Adrenal gland (tissue), 5 donors: ENCODE data around the gene TAF12.

ENCODE experiments used
- POLR2A ChIP-seq, 2 donors: fragments of 450-650 bp; IDR thresholded peaks; one replicate each; pipeline ENCODE4 v1.6.1; 2017; ENCODE audit warnings: antibody characterized with exemption in 2 of 2, mild to moderate bottlenecking in 2 of 2, moderate library complexity in 1 of 2
- TF ChIP-seq, protein P1 (sequence below), 6 experiments: fragments of 450-650 bp in 4 of 6; fragments of 200-600 bp in 2 of 6; sonication (generic) in 1 of 6; IDR thresholded peaks; 1 replicate in 5 of 6; 2 replicates in 1 of 6; pipeline versions ENCODE4 v1.5.1 to v1.8.0; 2016 to 2021; ENCODE audit warnings: antibody characterized with exemption in 6 of 6, mild to moderate bottlenecking in 2 of 6, moderate library complexity in 1 of 6
- donor health status: DM: no; HTN: no; CAD: no.

DNA sequence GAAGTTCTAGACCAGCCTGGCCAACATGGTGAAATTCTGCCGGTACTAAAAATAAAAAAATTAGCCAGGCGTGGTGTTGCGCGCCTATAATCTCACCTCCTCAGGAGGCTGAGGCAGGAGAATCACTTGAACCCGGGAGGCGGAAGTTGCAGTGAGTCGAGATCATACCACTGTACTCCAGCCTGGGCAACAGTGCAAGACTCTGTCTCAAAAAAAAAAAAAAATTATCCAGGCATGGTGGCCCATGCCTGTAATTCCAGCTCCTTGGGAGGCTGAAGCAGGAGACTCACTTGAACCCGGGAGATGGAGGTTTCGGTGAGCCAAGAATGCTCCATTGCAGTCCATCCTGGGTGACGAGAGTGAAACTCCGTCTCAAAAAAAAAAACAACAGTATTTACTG lies 69.3 kb downstream of the TAF12 start:
- TF ChIP-seq, protein P1, sequence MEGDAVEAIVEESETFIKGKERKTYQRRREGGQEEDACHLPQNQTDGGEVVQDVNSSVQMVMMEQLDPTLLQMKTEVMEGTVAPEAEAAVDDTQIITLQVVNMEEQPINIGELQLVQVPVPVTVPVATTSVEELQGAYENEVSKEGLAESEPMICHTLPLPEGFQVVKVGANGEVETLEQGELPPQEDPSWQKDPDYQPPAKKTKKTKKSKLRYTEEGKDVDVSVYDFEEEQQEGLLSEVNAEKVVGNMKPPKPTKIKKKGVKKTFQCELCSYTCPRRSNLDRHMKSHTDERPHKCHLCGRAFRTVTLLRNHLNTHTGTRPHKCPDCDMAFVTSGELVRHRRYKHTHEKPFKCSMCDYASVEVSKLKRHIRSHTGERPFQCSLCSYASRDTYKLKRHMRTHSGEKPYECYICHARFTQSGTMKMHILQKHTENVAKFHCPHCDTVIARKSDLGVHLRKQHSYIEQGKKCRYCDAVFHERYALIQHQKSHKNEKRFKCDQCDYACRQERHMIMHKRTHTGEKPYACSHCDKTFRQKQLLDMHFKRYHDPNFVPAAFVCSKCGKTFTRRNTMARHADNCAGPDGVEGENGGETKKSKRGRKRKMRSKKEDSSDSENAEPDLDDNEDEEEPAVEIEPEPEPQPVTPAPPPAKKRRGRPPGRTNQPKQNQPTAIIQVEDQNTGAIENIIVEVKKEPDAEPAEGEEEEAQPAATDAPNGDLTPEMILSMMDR (IDR thresholded peaks at IDR 0.05) = no peak
- no peak for TF ChIP-seq POLR2A (IDR thresholded peaks at IDR 0.05)
